ENCODE results near the gene SLC17A2. TPM values are rescaled to one million over a fixed set of nuclear protein-coding genes. Genes with fewer than 3 reads are reported as not detected.

SLC17A2 gene, protein sequence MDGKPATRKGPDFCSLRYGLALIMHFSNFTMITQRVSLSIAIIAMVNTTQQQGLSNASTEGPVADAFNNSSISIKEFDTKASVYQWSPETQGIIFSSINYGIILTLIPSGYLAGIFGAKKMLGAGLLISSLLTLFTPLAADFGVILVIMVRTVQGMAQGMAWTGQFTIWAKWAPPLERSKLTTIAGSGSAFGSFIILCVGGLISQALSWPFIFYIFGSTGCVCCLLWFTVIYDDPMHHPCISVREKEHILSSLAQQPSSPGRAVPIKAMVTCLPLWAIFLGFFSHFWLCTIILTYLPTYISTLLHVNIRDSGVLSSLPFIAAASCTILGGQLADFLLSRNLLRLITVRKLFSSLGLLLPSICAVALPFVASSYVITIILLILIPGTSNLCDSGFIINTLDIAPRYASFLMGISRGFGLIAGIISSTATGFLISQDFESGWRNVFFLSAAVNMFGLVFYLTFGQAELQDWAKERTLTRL
- polyA plus RNA-seq: not detected

GRCh38 chr6:25930532-25931410 lies at the start of gene SLC17A2:
Gene SLC17A2 (minus strand): TSS chr6:25930691. CDS start chr6:25925796, 4,895 bp downstream.
- Mint-ChIP-seq H3K9me3 (no peaks in the 10 kb centered on the region), H3K27me3 (peaks cover 5% of the 10 kb centered on the region), H3K27ac (no peak within 1 kb of the TSS), H3K4me3 (no peak within 1 kb of the TSS), H3K4me1 (no peaks in the 10 kb centered on the region), H3K36me3 (peaks cover 3% of the 10 kb centered on the region)

DNA sequence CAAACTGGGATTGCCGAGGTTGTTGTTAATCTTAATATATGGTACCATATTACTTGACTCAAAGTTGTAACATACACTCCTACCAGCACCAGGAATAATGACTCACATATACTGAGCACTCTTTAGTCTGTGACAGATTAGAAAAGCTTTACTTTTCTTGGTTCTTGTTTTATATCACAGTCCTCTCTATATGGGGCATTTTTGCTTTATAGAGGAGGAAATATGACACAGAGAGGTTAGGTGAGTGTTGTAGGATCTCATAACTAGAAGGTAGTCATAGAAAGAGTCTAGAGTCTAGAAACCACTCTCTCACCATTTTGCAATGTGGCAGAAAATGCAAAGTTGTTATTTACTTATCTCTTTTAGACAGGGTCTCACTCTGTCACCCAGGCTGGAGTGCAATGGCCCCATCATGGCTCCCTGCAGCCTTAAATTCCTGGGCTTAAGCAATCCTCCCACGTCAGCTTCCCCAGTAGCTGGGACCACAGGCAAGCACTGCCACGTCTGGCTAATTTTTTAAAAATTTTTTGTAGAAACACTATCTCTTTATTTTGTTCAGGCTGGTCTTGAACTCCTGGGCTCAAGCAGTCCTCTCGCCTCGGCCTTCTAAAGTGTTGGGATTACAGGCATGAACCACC lies 45.6 kb upstream of the SLC17A2 start:
- peaks cover 2% of the 10 kb centered on the region for H3K36me3 Mint-ChIP-seq
- H3K4me3 Mint-ChIP-seq: no peak overlapping the region
- H3K27me3 Mint-ChIP-seq: no peaks in the 10 kb centered on the region
- H3K4me1 Mint-ChIP-seq: peaks cover 22 to 48% (median 42%) of the 10 kb centered on the region in 3 donors
- H3K27ac Mint-ChIP-seq: no peak overlapping the region
- no peaks in the 10 kb centered on the region for H3K9me3 Mint-ChIP-seq

DNA sequence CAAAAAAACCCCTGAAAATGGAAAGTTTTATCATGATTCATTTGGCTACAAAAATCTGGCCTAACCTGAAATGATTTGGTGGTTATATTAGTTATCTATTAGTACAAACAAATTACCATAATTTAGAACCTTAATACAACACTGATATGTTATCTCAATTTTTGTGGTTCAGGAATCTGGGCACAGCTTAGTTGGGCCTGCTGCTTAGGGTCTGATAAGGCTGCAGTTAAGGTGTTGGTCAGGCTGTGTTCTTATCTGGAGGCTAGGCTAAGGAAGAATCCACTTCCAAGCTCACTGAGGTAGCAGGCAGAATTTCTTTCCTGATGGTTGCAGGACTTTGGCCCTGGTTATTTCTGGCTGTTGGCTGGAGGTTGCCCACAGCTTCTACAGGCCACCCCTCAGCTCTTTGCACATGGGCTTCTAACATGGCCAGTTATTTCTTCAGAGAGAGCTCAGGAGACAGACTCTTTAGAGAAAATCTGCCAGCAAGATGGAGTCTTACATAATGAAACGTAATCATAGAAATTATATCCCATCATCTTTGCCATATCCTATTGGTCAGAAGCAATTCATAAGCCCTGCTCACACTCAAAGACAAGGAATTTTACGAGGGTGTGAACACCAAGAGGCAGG lies 43.5 kb upstream of the SLC17A2 start:
- H3K36me3 Mint-ChIP-seq: peaks cover 4% of the 10 kb centered on the region
- H3K4me1 Mint-ChIP-seq: peaks cover 24 to 57% (median 53%) of the 10 kb centered on the region in 3 donors

DNA sequence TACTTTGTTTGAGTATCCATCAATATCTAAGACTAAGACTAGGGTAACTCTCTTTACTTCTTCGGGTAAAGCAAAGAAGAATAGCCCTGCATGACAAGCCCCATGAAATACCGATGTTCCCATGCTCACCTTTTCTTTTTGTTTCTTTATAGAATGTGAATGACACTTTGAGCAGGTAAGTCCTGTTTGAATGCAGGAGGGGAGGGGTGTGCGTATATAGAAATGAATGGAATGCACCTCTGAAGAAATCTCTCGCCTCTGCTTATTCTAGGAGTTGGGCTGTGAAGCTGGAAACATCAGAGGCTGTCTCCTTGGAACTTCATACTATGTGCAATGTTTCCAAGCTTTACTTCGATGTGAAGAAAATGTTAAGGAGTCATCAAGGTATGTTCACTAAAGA lies 42.4 kb upstream of the SLC17A2 start:
- Mint-ChIP-seq H3K9me3 (no peaks in the 10 kb centered on the region), H3K27me3 (no peaks in the 10 kb centered on the region), H3K36me3 (peaks cover 6% of the 10 kb centered on the region), H3K4me1 (peaks cover 35 to 66% (median 64%) of the 10 kb centered on the region in 3 donors), H3K4me3 (no peak overlapping the region), H3K27ac (peak overlapping the region in 1 of 3 donors; percentile 30)

More for the DNA sequence above, 43.5 kb upstream of the SLC17A2 start:
- H3K27me3 Mint-ChIP-seq: no peaks in the 10 kb centered on the region
- peak overlapping the region in 1 of 3 donors; percentile 87 for H3K27ac Mint-ChIP-seq
- peak overlapping the region in 2 of 4 donors; percentile 17 to 75 for H3K4me3 Mint-ChIP-seq
- no peaks in the 10 kb centered on the region for H3K9me3 Mint-ChIP-seq

- Mint-ChIP-seq H3K27me3 (no peaks in the 10 kb centered on the region), H3K4me1 (peaks cover 40 to 70% (median 70%) of the 10 kb centered on the region in 3 donors), H3K4me3 (peak overlapping the region in 2 of 4 donors; percentile 28 to 56), H3K36me3 (peaks cover 5% of the 10 kb centered on the region), H3K27ac (peak overlapping the region in 2 of 3 donors; percentile 30 to 35), H3K9me3 (no peaks in the 10 kb centered on the region)
Observed at GRCh38 chr6:25972128-25972527, 41.6 kb upstream of the SLC17A2 start.

GRCh38 chr6:25971187-25971821 lies 40.8 kb upstream of the SLC17A2 start:
- H3K27ac Mint-ChIP-seq: peak overlapping the region in 1 of 3 donors; percentile 32
- no peaks in the 10 kb centered on the region for H3K9me3 Mint-ChIP-seq
- peak overlapping the region in 1 of 4 donors; percentile 61 for H3K4me3 Mint-ChIP-seq
- peaks cover 12% of the 10 kb centered on the region for H3K36me3 Mint-ChIP-seq
- H3K27me3 Mint-ChIP-seq: no peaks in the 10 kb centered on the region
- peaks cover 47 to 71% (median 65%) of the 10 kb centered on the region in 3 donors for H3K4me1 Mint-ChIP-seq

DNA sequence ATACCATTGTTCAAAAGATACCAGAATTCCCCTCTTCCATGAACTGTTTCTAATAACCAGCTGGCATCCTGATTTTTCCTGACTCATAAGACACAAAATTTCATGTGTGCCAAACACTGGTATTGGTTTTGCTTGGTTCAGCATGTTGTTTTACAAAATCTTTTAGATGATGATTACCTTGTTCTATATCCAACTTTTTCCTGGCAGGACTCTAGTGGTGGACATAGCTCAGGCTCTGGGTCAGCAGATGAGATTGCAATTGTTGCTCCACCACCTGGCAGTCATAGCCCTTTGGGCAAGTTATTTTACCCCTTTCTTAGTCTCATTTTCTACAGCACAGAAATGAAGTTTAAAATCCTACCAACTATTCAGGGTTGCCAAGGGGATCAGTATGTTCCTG lies 38.3 kb upstream of the SLC17A2 start:
- Mint-ChIP-seq H3K4me1 (peaks cover 43 to 68% (median 53%) of the 10 kb centered on the region in 3 donors), H3K9me3 (no peaks in the 10 kb centered on the region), H3K27me3 (no peaks in the 10 kb centered on the region), H3K4me3 (peak overlapping the region in 3 of 4 donors; percentile 76 to 87 (median 79)), H3K36me3 (peaks cover 13% of the 10 kb centered on the region), H3K27ac (peak overlapping the region in 1 of 3 donors; percentile 64)

DNA sequence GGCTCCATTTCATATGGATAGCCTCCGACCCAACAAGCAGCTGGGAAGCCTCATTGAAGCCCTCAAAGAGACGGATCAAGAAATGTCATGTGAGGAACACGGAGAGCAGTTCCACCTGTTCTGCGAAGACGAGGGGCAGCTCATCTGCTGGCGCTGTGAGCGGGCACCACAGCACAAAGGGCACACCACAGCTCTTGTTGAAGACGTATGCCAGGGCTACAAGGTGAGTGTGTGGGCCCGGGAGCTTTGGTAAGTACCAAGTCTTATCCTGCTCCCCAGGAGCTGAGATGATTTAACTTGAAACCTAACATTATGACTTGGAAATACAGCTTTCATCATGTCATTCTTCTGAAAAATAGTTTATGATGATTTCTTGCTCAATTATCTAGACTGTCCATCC lies 36.2 kb upstream of the SLC17A2 start:
- H3K36me3 Mint-ChIP-seq: peaks cover 17% of the 10 kb centered on the region
- H3K27me3 Mint-ChIP-seq: no peaks in the 10 kb centered on the region
- H3K27ac Mint-ChIP-seq: peak overlapping the region; percentile 59 to 83 (median 59)
- H3K9me3 Mint-ChIP-seq: no peaks in the 10 kb centered on the region
- peak overlapping the region; percentile 75 to 90 (median 83) for H3K4me3 Mint-ChIP-seq
- peaks cover 43 to 61% (median 51%) of the 10 kb centered on the region in 3 donors for H3K4me1 Mint-ChIP-seq

DNA sequence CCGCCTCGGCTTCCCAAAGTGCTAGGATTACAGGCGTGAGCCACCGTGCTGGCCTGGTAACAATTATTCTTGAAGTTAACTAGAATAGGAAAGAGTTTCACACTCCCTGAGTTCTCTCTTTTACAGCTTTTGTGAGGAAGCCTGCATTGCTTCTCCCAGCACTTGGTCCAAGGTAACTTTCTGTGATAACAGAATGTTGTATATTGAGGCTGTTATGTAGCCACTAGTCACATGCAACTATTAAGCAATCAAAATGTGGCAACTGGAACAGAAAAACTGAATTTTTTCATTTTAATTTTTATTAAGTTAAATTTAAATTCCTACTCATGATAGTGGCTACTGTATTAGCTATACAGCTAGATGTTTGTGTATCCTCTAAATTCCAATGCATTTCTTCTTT lies 34.6 kb upstream of the SLC17A2 start:
- no peak overlapping the region for H3K27ac Mint-ChIP-seq
- peaks cover 15% of the 10 kb centered on the region for H3K36me3 Mint-ChIP-seq
- H3K4me1 Mint-ChIP-seq: peaks cover 51 to 64% (median 51%) of the 10 kb centered on the region in 3 donors

DNA sequence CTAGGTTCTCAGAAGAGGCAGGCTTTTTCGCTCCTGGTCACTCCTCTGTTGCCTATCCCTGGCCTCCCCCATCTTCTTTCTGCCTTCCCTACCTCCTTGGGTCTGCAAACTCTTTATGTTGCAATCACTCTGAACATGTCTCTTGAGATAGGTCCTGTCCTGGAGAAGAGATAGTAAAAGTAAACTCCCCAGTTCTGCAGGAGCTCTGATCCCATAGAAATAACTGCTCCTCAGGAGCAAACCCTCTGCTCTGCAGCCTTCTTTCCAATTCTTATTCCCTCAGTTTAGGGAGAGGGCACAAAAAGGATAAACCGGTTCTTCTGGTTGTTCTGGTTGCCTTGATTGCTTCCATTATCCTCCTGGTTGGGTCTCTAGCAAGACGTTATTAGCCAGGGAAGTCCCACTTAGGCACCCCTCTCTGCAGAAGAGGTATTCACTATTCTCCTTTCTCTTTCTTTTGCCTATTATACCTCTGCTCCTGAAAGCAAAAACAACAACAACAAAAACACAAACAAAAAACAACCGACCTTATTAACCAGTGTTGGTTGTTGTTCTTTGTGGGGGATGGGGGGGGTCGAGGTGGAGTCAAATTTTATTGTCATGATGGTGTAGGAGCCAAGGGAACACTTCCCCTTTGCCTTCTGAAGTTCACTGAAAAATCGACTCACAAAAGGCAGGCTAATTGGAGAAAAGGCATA lies 33.1 kb upstream of the SLC17A2 start:
- Mint-ChIP-seq H3K9me3 (no peaks in the 10 kb centered on the region), H3K4me3 (peak overlapping the region; percentile 92 to 100 (median 98)), H3K27ac (peak overlapping the region; percentile 85 to 98 (median 94)), H3K36me3 (peaks cover 15% of the 10 kb centered on the region), H3K27me3 (no peaks in the 10 kb centered on the region), H3K4me1 (peaks cover 61 to 69% (median 61%) of the 10 kb centered on the region in 3 donors)

More for the DNA sequence above, 34.6 kb upstream of the SLC17A2 start:
- H3K27me3 Mint-ChIP-seq: no peaks in the 10 kb centered on the region
- H3K4me3 Mint-ChIP-seq: peak overlapping the region in 3 of 4 donors; percentile 97 to 100 (median 99)
- H3K9me3 Mint-ChIP-seq: no peaks in the 10 kb centered on the region

DNA sequence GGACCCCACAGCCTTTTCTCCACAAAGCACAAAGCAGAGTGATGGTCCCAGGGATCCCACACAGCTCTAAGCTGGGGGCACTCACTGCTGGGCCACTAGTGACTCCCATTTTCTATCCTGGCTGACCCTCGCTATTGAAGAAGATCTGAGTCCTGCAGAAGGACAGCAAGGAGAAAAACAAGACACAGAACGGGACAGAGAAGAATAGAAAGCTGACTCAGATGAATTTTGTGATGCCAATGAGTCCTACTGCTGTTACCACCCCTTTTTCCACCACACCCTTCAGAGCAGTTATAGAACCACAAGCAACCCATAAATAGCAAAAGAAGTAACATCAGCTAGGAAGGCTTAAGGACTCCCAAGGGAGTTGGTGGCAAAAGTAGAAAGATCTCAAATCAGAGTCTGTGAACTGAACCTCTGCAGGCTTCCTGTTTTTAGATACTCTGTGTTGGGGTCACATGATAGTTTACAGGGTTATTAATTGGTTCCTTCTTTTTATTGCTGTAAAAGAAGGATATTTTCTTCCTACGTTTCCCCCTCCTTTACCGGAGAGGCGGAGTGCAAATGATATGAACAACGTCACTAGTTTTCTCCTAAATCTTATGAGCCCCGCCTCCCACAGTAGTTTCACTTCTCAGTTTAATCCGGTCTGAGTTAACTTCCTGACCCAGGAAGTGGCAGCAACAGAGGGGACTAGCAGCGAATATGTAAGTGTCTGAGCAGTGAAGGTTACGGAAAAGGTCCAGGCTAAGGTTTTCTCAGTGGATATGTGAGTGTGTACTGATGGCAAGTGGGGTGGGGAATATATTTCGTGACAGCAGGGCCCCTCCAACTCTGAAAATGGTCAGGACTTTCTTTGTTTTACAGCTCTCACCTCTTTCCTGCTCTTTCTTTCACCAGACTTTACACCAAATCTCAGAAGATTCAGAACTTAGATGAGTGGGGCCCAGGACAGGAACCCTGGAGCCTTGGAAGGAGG lies 31.9 kb upstream of the SLC17A2 start, which contains the start of gene TRIM38:
Gene TRIM38 (plus strand): TSS at position 654 of the 979 bp plus-strand sequence. CDS start 3,721 bp downstream, outside the sequence.
- H3K4me1 Mint-ChIP-seq: peaks cover 55 to 65% (median 55%) of the 10 kb centered on the region in 3 donors
- peak within 1 kb of the TSS; percentile 85 to 99 (median 98) for H3K27ac Mint-ChIP-seq
- H3K36me3 Mint-ChIP-seq: peaks cover 13% of the 10 kb centered on the region
- H3K27me3 Mint-ChIP-seq: no peaks in the 10 kb centered on the region
- H3K9me3 Mint-ChIP-seq: no peaks in the 10 kb centered on the region
- peak within 1 kb of the TSS; percentile 92 to 100 (median 98) for H3K4me3 Mint-ChIP-seq

DNA sequence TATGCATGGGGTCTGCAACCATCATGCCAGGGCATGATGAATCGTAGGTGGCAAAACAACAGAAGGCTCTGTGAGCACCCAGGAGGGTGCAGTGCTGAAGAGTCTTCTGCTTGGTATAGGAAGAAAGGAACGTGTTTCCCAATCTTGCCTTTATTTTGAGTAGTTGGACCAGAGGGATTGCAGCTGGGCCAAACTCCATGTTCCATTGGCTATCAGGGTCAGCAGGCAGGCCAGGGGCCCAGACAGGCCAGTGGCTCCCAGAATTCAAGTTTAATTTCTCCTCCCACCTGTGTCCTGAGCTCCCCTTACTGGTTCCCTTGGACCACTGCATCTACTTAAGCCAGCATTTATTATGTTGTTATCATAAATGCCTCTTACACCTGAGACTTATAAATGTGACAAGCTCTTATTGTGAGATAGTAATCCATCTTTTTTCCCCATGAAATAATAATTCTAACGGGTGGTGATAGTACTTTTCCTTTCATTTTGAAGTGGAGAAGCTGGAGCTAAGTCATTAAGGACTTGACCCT lies 31.2 kb upstream of the SLC17A2 start:
- Mint-ChIP-seq H3K27ac (peak overlapping the region; percentile 83 to 99 (median 98)), H3K27me3 (no peaks in the 10 kb centered on the region), H3K4me3 (peak overlapping the region; percentile 92 to 100 (median 98)), H3K4me1 (peaks cover 50 to 60% (median 50%) of the 10 kb centered on the region in 3 donors), H3K9me3 (no peaks in the 10 kb centered on the region), H3K36me3 (peaks cover 8% of the 10 kb centered on the region)

All from IgD-negative memory B cell (primary cell).